ENCODE data around the gene ELF1. TPM values are rescaled to one million over a fixed set of nuclear protein-coding genes. Genes with fewer than 3 reads are reported as not detected.

ELF1 gene
- total RNA-seq, 1 experiment from 2014 or later: 28.5 TPM

DNA sequence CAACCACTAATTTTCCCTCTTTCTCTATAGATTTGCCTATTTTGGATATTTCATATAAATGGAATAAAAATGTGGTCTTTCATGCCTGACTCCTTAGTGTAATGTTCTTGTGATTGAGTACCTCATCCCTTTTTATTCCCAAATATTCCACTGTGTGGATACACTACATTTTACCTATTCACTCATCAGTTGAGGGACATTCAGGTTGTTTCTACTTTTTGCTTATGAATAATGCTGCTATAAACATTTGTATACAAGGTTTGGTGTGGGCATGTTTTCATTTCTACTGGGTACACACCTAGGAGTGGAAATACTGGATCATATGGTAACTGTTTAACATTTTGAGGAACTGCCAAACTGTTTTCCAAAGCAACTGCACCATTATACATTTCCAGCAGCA lies 37.1 kb upstream of the ELF1 start:
- ATAC-seq (no peak), DNase-seq (ENCODE audit: low read depth, low spot score) (no peak)
- in situ Hi-C loops (cut with HindIII; ENCODE audit: low pct_unique_long_range_greater_than_20kb, low sequenced_read_pairs): no loop called here
- POLR2A ChIA-PET: no interaction called here
- no peaks in the 10 kb centered on the region for H3K9me3 ChIP-seq (ENCODE audit: control insufficient read depth, insufficient read depth, low read depth, low read length)
- no peak overlapping the region for H3K27ac ChIP-seq (ENCODE audit: low read length)
- TF ChIP-seq POLR2AphosphoS5 (IDR thresholded peaks at IDR 0.05; ENCODE audit: low read depth, low read length) (no peak), SIN3A (IDR thresholded peaks at IDR 0.05; ENCODE audit: borderline replicate concordance, insufficient read depth, low read depth, low read length) (no peak), CTCF (IDR thresholded peaks at IDR 0.05) (no peak), TCF7L2 (IDR thresholded peaks at IDR 0.05; ENCODE audit: low read depth, low read length) (no peak)
- TF ChIP-seq, protein P1, sequence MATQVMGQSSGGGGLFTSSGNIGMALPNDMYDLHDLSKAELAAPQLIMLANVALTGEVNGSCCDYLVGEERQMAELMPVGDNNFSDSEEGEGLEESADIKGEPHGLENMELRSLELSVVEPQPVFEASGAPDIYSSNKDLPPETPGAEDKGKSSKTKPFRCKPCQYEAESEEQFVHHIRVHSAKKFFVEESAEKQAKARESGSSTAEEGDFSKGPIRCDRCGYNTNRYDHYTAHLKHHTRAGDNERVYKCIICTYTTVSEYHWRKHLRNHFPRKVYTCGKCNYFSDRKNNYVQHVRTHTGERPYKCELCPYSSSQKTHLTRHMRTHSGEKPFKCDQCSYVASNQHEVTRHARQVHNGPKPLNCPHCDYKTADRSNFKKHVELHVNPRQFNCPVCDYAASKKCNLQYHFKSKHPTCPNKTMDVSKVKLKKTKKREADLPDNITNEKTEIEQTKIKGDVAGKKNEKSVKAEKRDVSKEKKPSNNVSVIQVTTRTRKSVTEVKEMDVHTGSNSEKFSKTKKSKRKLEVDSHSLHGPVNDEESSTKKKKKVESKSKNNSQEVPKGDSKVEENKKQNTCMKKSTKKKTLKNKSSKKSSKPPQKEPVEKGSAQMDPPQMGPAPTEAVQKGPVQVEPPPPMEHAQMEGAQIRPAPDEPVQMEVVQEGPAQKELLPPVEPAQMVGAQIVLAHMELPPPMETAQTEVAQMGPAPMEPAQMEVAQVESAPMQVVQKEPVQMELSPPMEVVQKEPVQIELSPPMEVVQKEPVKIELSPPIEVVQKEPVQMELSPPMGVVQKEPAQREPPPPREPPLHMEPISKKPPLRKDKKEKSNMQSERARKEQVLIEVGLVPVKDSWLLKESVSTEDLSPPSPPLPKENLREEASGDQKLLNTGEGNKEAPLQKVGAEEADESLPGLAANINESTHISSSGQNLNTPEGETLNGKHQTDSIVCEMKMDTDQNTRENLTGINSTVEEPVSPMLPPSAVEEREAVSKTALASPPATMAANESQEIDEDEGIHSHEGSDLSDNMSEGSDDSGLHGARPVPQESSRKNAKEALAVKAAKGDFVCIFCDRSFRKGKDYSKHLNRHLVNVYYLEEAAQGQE (IDR thresholded peaks at IDR 0.05; ENCODE audit: insufficient read depth in 1 of 2, low read depth in 2 of 2, low read length in 1 of 2): no peak
- peaks cover 52% of the 10 kb centered on the region for H3K4me1 ChIP-seq (ENCODE audit: control insufficient read depth, insufficient read depth, low read length)
- no peaks in the 10 kb centered on the region; the same call in 1 of the 2 replicates for H3K36me3 ChIP-seq (ENCODE audit: control insufficient read depth, insufficient read depth, low read length)
- H3K4me3 ChIP-seq (ENCODE audit: low read depth in 2 of 2, low read length in 2 of 2): no peak overlapping the region
- no peaks in the 10 kb centered on the region for H3K27me3 ChIP-seq (ENCODE audit: control insufficient read depth, insufficient read depth, low read length)
- intact Hi-C loops (cut with micrococcal nuclease; ENCODE audit: unreplicated experiment): no loop called here
- CTCF ChIA-PET: interaction anchor here (0.6 kb wide), 1 partner anchor 207 kb away, joined by 5 read pairs; the partner anchor contains the start of gene MTRF1
- no TSS peak for BruUV-seq (replicated peaks)

DNA sequence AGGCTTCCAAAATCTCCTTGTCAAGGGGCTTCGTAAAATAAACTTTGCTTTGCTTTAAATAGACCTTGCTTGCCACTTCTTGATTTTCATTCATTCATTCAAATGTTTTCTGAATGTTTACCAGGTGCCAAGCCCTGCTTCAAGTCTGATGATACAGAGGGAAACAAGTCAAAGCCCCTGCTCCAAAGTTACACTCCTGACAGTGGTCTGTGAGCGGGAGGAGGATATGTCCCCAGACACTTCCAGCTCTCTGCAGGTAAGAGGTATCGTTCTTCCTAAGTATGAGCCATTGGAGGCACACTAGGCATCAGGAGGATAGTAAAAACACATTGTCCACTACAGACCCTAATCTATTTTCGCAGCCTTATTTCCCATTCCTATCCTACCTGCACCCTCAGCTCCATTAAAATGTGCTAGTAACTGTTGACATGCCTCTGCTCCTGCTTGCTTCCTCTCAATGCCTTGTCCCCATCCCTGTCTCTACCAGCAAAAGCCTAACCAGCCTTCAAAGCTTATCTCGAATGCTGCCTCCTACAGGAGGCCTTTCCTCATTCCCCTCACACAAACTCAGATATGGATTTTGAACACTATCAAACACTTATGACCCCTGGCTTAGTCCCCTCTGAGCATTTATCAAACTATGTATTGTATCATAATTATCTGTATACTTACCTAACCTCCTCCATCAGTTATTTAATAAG lies 36.0 kb upstream of the ELF1 start:
- ChIA-PET CTCF (interaction anchor here (0.6 to 2.4 kb wide), 3 partner anchors 105 to 257 kb away, joined by 3 to 8 read pairs (median 3); no protein-coding TSS in a partner anchor), POLR2A (no interaction called here)
- BruUV-seq (replicated peaks): no TSS peak
- ATAC-seq (peak; percentile 38), DNase-seq (ENCODE audit: low read depth, low spot score) (no peak)
- H3K9me3 ChIP-seq (ENCODE audit: control insufficient read depth, insufficient read depth, low read depth, low read length): no peaks in the 10 kb centered on the region
- TF ChIP-seq CTCF (IDR thresholded peaks at IDR 0.05): peak; percentile 69
- TF ChIP-seq, protein P1 (IDR thresholded peaks at IDR 0.05; ENCODE audit: insufficient read depth in 1 of 2, low read depth in 2 of 2, low read length in 1 of 2): no peak
- TF ChIP-seq SIN3A (IDR thresholded peaks at IDR 0.05; ENCODE audit: borderline replicate concordance, insufficient read depth, low read depth, low read length): no peak
- H3K36me3 ChIP-seq (ENCODE audit: control insufficient read depth, insufficient read depth, low read length): no peaks in the 10 kb centered on the region; the same call in 1 of the 2 replicates
- no peak overlapping the region; a peak in 1 of 4 replicates for H3K4me3 ChIP-seq (ENCODE audit: low read depth in 2 of 2, low read length in 2 of 2)
- peak overlapping the region; percentile 58 for H3K27ac ChIP-seq (ENCODE audit: low read length)
- in situ Hi-C loops (cut with HindIII; ENCODE audit: low pct_unique_long_range_greater_than_20kb, low sequenced_read_pairs) (no loop called here), intact Hi-C loops (cut with micrococcal nuclease; ENCODE audit: unreplicated experiment) (no loop called here)
- no peaks in the 10 kb centered on the region for H3K27me3 ChIP-seq (ENCODE audit: control insufficient read depth, insufficient read depth, low read length)
- H3K4me1 ChIP-seq (ENCODE audit: control insufficient read depth, insufficient read depth, low read length): peaks cover 52% of the 10 kb centered on the region

All from Panc1 (cell line).